Vein endothelial cell (primary cell): ENCODE data around the gene CCL27. TPM values are rescaled to one million over a fixed set of nuclear protein-coding genes. Genes with fewer than 3 reads are reported as not detected.

ENCODE experiments used
- small RNA-seq: library from RNA; depleted of rRNA; stranded (forward); fragments of <200 nt; gene quantifications from one replicate; pipeline ENCODE3, GENCODE V24; 2012
- total RNA-seq: library from RNA; depleted of rRNA; stranded (reverse); fragments of >200 nt; gene quantifications from 2 replicates; pipeline ENCODE4 v1.2.3, GENCODE V29; 2012

CCL27 gene
- total RNA-seq: not detected in 2 replicates

GRCh38 chr9:34662526-34663302 is at the start of gene CCL27:
Gene CCL27 (minus strand): TSS chr9:34662657. CDS start chr9:34662633, 24 bp downstream.

GRCh38 chr9:34710023-34710422 is 47.6 kb upstream of the CCL27 start, which contains the start of gene CCL21:
Gene CCL21 (minus strand): TSS chr9:34710136. CDS start chr9:34710066, 70 bp downstream.

GRCh38 chr9:34690983-34691935 is 28.8 kb upstream of the CCL27 start, which contains the start of gene CCL19:
Gene CCL19 (minus strand): TSS chr9:34691276. CDS start chr9:34691139, 137 bp downstream.

GRCh38 chr9:34651876-34652601 is 10.4 kb downstream of the CCL27 start, which contains the start of gene IL11RA:
Gene IL11RA (plus strand): TSS chr9:34652185. CDS start chr9:34655218, 3,033 bp downstream.

GRCh38 chr9:34646211-34647083 is 16.0 kb downstream of the CCL27 start, which contains the start of gene GALT:
Gene GALT (plus strand): TSS chr9:34646675. CDS start chr9:34646705, 30 bp downstream.

GRCh38 chr9:34637356-34638137 is 24.9 kb downstream of the CCL27 start, which contains the start of gene SIGMAR1:
Gene SIGMAR1 (minus strand): TSS chr9:34637787. CDS start chr9:34637697, 90 bp downstream.

GRCh38 chr9:34628656-34629490 is 33.6 kb downstream of the CCL27 start, which contains the start of gene ARID3C:
Gene ARID3C (minus strand): TSS chr9:34629066. CDS start chr9:34628014, 1,052 bp downstream.

GRCh38 chr9:34620061-34620994 is 42.1 kb downstream of the CCL27 start, which contains the start of gene DCTN3:
Gene DCTN3 (minus strand): TSS chr9:34620495. CDS start chr9:34620464, 31 bp downstream.

Small RNA genes within 50 kb of the gene (small RNA-seq; reads per million reads assigned to genes)
- not detected for gene CCL27

Other genes with a start within 250 kb of the CCL27 start
- 20.6 and 26.9 TPM in 2 replicates for gene FAM219A, start 204.1 kb downstream of the CCL27 start, total RNA-seq
- gene DNAI1, start 203.9 kb downstream of the CCL27 start, total RNA-seq: not detected in 2 replicates
- gene ENHO, start 139.7 kb downstream of the CCL27 start, total RNA-seq: 0.29 TPM in 1 of 2 replicates, not detected in the other
- not detected in 2 replicates for gene CNTFR, start 72.9 kb downstream of the CCL27 start, total RNA-seq
- 12.6 and 18.6 TPM in 2 replicates for gene RPP25L, start 50.6 kb downstream of the CCL27 start, total RNA-seq
- gene DCTN3, start 42.2 kb downstream of the CCL27 start, total RNA-seq: 63.0 and 65.0 TPM in 2 replicates
- 0.33 TPM in 1 of 2 replicates, not detected in the other for gene ARID3C, start 33.6 kb downstream of the CCL27 start, total RNA-seq
- 70.1 and 78.1 TPM in 2 replicates for gene SIGMAR1, start 24.9 kb downstream of the CCL27 start, total RNA-seq
- gene GALT, start 16.0 kb downstream of the CCL27 start, total RNA-seq: 32.3 and 40.2 TPM in 2 replicates
- 7.8 and 12.4 TPM in 2 replicates for gene IL11RA, start 10.5 kb downstream of the CCL27 start, total RNA-seq
- not detected in 2 replicates for gene CCL19, start 28.6 kb upstream of the CCL27 start, total RNA-seq
- gene CCL21, start 47.5 kb upstream of the CCL27 start, total RNA-seq: not detected in 2 replicates